Fibroblast of lung (primary cell): ENCODE measurements around the gene DCAF6. TPM values are rescaled to one million over a fixed set of nuclear protein-coding genes. Genes with fewer than 3 reads are reported as not detected.

ENCODE experiments used
- DNase-seq, 2 donors: peaks; one replicate each; pipeline versions ENCODE4 v3.0.0 to v3.0.0-alpha.2; 2010; ENCODE audit warnings: low read depth in 2 of 2
- H2AFZ ChIP-seq: 2 replicates; pipeline ENCODE4 v1.5.1; 2012; ENCODE audit warnings: low read length, control low read depth, inconsistent platforms
- H3K27ac ChIP-seq: 2 replicates; pipeline ENCODE4 v1.5.1; 2011; ENCODE audit warnings: low read length, control low read depth; ENCODE audit not compliant: insufficient read depth
- H3K27me3 ChIP-seq: 2 replicates; pipeline ENCODE4 v1.5.1; 2011; ENCODE audit warnings: mild to moderate bottlenecking, low read length; ENCODE audit not compliant: control insufficient read depth, insufficient read depth
- H3K36me3 ChIP-seq: 2 replicates; pipeline ENCODE4 v1.5.1; 2011; ENCODE audit warnings: low read length; ENCODE audit not compliant: control insufficient read depth, insufficient read depth
- H3K4me1 ChIP-seq: 2 replicates; pipeline ENCODE4 v1.5.1; 2011; ENCODE audit warnings: low read length; ENCODE audit not compliant: control insufficient read depth, insufficient read depth; ENCODE audit errors: extremely low read depth
- H3K4me2 ChIP-seq: 2 replicates; pipeline ENCODE4 v1.5.1; 2011; ENCODE audit warnings: low read length, control low read depth; ENCODE audit not compliant: insufficient read depth; ENCODE audit errors: extremely low read depth
- H3K4me3 ChIP-seq, 4 experiments: fragments of 200-600 bp in 1 of 4; sonication (generic) in 1 of 4; replicated peaks in 1 of 4; 2 replicates each; pipeline ENCODE4 v1.5.1; 2011 to 2016; ENCODE audit warnings: low read length in 4 of 4, low read depth in 3 of 4, mild to moderate bottlenecking in 3 of 4, control low read depth in 2 of 4, inconsistent platforms in 1 of 4, mixed read lengths in 1 of 4; ENCODE audit not compliant: insufficient read depth in 1 of 4; ENCODE audit errors: control extremely low read depth in 1 of 4
- H3K79me2 ChIP-seq: 2 replicates; pipeline ENCODE4 v1.5.1; 2012; ENCODE audit warnings: mild to moderate bottlenecking, low read length, inconsistent platforms; ENCODE audit not compliant: control insufficient read depth, insufficient read depth
- H3K9ac ChIP-seq: 2 replicates; pipeline ENCODE4 v1.5.1; 2011; ENCODE audit warnings: mild to moderate bottlenecking, low read length, control low read depth; ENCODE audit not compliant: insufficient read depth
- H3K9me3 ChIP-seq: 2 replicates; pipeline ENCODE4 v1.5.1; 2012; ENCODE audit warnings: low read depth, low read length; ENCODE audit not compliant: control insufficient read depth, insufficient read depth
- H4K20me1 ChIP-seq: 2 replicates; pipeline ENCODE4 v1.5.1; 2011; ENCODE audit warnings: low read length; ENCODE audit not compliant: control insufficient read depth, insufficient read depth; ENCODE audit errors: extremely low read depth
- EZH2 ChIP-seq: IDR thresholded peaks from 2 replicates; pipeline ENCODE4 v1.5.1; 2012; ENCODE audit warnings: low read length, control low read depth, mild to moderate bottlenecking; ENCODE audit errors: missing control alignments
- polyA plus RNA-seq, 2 donors: library from polyadenylated mRNA; depleted of rRNA in 1 of 2; stranded (reverse) in 1 of 2; unstranded in 1 of 2; fragments of >200 nt; gene quantifications; 2 replicates each; pipeline ENCODE4 v1.2.1, GENCODE V29; 2011 to 2012; ENCODE audit warnings: missing spikeins in 1 of 2
- total RNA-seq: library from RNA; depleted of rRNA; stranded (reverse); fragments of >200 nt; gene quantifications from 2 replicates; pipeline ENCODE4 v1.2.1, GENCODE V29; 2014
- TF ChIP-seq, protein P1 (sequence below), 2 donors: IDR thresholded peaks in 1 of 2; conservative IDR thresholded peaks in 1 of 2; 1 replicate in 1 of 2; 2 replicates in 1 of 2; pipeline ENCODE4 v1.5.1; 2011 to 2012; ENCODE audit warnings: low read length in 2 of 2, control low read depth in 1 of 2, inconsistent platforms in 1 of 2, low read depth in 1 of 2, mild to moderate bottlenecking in 1 of 2

DCAF6 gene
- total and polyA plus RNA-seq, 2 donors (not counting 1 experiment from before 2014, with no cell fraction given), result 64.4 to 143 TPM

GRCh38 chr1:168000656-168001055 is 64.2 kb downstream of the DCAF6 start:
- no peaks in the 10 kb centered on the region for H3K9me3 ChIP-seq
- H3K27me3 ChIP-seq, result no peaks in the 10 kb centered on the region
- H3K36me3 ChIP-seq, result peaks cover 4% of the 10 kb centered on the region
- H3K4me1 ChIP-seq, result no peaks in the 10 kb centered on the region
- H3K4me3 ChIP-seq, result no peak overlapping the region
- H2AFZ ChIP-seq, result no peak overlapping the region
- DNase-seq, result peak in 1 of 2 donors; percentile 16
- H3K79me2 ChIP-seq, result no peaks in the 10 kb centered on the region
- no peak overlapping the region for H3K4me2 ChIP-seq
- H4K20me1 ChIP-seq, result no peaks in the 10 kb centered on the region
- no peak overlapping the region for H3K27ac ChIP-seq
- TF ChIP-seq, protein P1, sequence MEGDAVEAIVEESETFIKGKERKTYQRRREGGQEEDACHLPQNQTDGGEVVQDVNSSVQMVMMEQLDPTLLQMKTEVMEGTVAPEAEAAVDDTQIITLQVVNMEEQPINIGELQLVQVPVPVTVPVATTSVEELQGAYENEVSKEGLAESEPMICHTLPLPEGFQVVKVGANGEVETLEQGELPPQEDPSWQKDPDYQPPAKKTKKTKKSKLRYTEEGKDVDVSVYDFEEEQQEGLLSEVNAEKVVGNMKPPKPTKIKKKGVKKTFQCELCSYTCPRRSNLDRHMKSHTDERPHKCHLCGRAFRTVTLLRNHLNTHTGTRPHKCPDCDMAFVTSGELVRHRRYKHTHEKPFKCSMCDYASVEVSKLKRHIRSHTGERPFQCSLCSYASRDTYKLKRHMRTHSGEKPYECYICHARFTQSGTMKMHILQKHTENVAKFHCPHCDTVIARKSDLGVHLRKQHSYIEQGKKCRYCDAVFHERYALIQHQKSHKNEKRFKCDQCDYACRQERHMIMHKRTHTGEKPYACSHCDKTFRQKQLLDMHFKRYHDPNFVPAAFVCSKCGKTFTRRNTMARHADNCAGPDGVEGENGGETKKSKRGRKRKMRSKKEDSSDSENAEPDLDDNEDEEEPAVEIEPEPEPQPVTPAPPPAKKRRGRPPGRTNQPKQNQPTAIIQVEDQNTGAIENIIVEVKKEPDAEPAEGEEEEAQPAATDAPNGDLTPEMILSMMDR (conservative IDR thresholded peaks at IDR 0.05 in 1 of 2, IDR thresholded peaks at IDR 0.05 in 1 of 2; ENCODE audit: low read depth in 1 of 2, low read length in 2 of 2), result no peak
- TF ChIP-seq EZH2, result no peak
- no peak overlapping the region for H3K9ac ChIP-seq

- H3K27ac ChIP-seq, result no peak overlapping the region
- H3K9me3 ChIP-seq, result no peaks in the 10 kb centered on the region
- H3K4me2 ChIP-seq, result no peak overlapping the region
- H2AFZ ChIP-seq, result no peak overlapping the region
- peaks cover 4% of the 10 kb centered on the region for H3K36me3 ChIP-seq
- TF ChIP-seq, protein P1 (conservative IDR thresholded peaks at IDR 0.05 in 1 of 2, IDR thresholded peaks at IDR 0.05 in 1 of 2; ENCODE audit: low read depth in 1 of 2, low read length in 2 of 2), result no peak
- no peak for TF ChIP-seq EZH2
- no peak overlapping the region for H3K4me3 ChIP-seq
- H3K9ac ChIP-seq, result no peak overlapping the region
- no peaks in the 10 kb centered on the region for H3K27me3 ChIP-seq
- no peaks in the 10 kb centered on the region for H3K79me2 ChIP-seq
- no peaks in the 10 kb centered on the region for H4K20me1 ChIP-seq
- no peak for DNase-seq
- H3K4me1 ChIP-seq, result no peaks in the 10 kb centered on the region
Measured at GRCh38 chr1:168001213-168001612, 64.7 kb downstream of the DCAF6 start.

DNA sequence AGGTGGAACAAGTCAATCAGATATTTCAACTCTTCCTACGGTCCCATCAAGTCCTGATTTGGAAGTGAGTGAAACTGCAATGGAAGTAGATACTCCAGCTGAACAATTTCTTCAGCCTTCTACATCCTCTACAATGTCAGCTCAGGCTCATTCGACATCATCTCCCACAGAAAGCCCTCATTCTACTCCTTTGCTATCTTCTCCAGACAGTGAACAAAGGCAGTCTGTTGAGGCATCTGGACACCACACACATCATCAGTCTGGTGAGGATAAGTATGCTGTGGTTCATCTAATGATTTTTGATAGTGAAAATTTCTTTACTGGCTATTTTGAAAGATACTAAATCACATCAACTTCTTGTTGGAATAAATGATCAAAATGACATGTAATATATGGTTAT is 68.0 kb downstream of the DCAF6 start:
- Histone ChIP-seq H3K36me3 (peaks cover 8% of the 10 kb centered on the region), H3K79me2 (no peaks in the 10 kb centered on the region), H3K4me2 (no peak overlapping the region), H4K20me1 (no peaks in the 10 kb centered on the region), H3K27ac (no peak overlapping the region), H3K4me1 (no peaks in the 10 kb centered on the region), H2AFZ (no peak overlapping the region), H3K4me3 (no peak overlapping the region), H3K9ac (no peak overlapping the region), H3K9me3 (no peaks in the 10 kb centered on the region), H3K27me3 (no peaks in the 10 kb centered on the region)
- DNase-seq, result no peak
- TF ChIP-seq, protein P1 (conservative IDR thresholded peaks at IDR 0.05 in 1 of 2, IDR thresholded peaks at IDR 0.05 in 1 of 2; ENCODE audit: low read depth in 1 of 2, low read length in 2 of 2), result no peak
- TF ChIP-seq EZH2, result no peak
